HG02970 (cell line): ENCODE measurements around the gene TMTC4.
"Not testable (repeated sequence)": the region's sequence is repeated elsewhere in the genome, so short reads cannot be mapped to it uniquely, and the experiment has no call there.

Source experiments
- ATAC-seq: cut with Tn5 transposase; IDR thresholded peaks from one replicate; pipeline ENCODE4 v1.9.1; 2021; ENCODE audit warnings: mild to moderate bottlenecking, moderate library complexity, moderate number of reproducible peaks; ENCODE audit not compliant: unreplicated experiment, low FRiP score

The TMTC4 gene

GRCh38 chr13:100633461-100633860 lies 41.1 kb downstream of the TMTC4 start:
- no peak for ATAC-seq

- ATAC-seq, result no peak
Measured at GRCh38 chr13:100630555-100630954, 44.0 kb downstream of the TMTC4 start.

- ATAC-seq, result no peak
Measured at GRCh38 chr13:100627120-100627519, 47.5 kb downstream of the TMTC4 start.

GRCh38 chr13:100625447-100625846 lies 49.1 kb downstream of the TMTC4 start:
- ATAC-seq, result no peak

GRCh38 chr13:100620792-100621191 lies 53.8 kb downstream of the TMTC4 start:
- no peak for ATAC-seq

GRCh38 chr13:100619940-100620339 lies 54.7 kb downstream of the TMTC4 start:
- ATAC-seq, result no peak

- ATAC-seq, result not testable (repeated sequence)
Measured at GRCh38 chr13:100618897-100619296, 55.7 kb downstream of the TMTC4 start.

- no peak for ATAC-seq
Measured at GRCh38 chr13:100613031-100613430, 61.6 kb downstream of the TMTC4 start.

- no peak for ATAC-seq
Measured at GRCh38 chr13:100611678-100612492, 62.7 kb downstream of the TMTC4 start.

- ATAC-seq, result no peak
Measured at GRCh38 chr13:100610391-100611347, 63.9 kb downstream of the TMTC4 start.

GRCh38 chr13:100608906-100609305 lies 65.7 kb downstream of the TMTC4 start:
- ATAC-seq, result peak; percentile 79

GRCh38 chr13:100608489-100608888 lies 66.1 kb downstream of the TMTC4 start:
- ATAC-seq, result no peak

- ATAC-seq, result no peak
Measured at GRCh38 chr13:100604918-100605710, 69.5 kb downstream of the TMTC4 start.

- no peak for ATAC-seq
Measured at GRCh38 chr13:100602493-100603111, 72.0 kb downstream of the TMTC4 start.

- ATAC-seq, result no peak
Measured at GRCh38 chr13:100601716-100602115, 72.9 kb downstream of the TMTC4 start.

GRCh38 chr13:100600915-100601314 lies 73.7 kb downstream of the TMTC4 start:
- no peak for ATAC-seq

- no peak for ATAC-seq
Measured at GRCh38 chr13:100600461-100600860, 74.1 kb downstream of the TMTC4 start.

GRCh38 chr13:100597253-100597652 lies 77.3 kb downstream of the TMTC4 start:
- ATAC-seq, result no peak

- no peak for ATAC-seq
Measured at GRCh38 chr13:100596516-100596915, 78.1 kb downstream of the TMTC4 start.

- ATAC-seq, result no peak
Measured at GRCh38 chr13:100594731-100595130, 79.9 kb downstream of the TMTC4 start.
